Smooth muscle cell (in vitro differentiated cells): ENCODE results near the gene RALB. TPM values are rescaled to one million over a fixed set of nuclear protein-coding genes. Genes with fewer than 3 reads are reported as not detected.
"Not testable (repeated sequence)": the region's sequence is repeated elsewhere in the genome, so short reads cannot be mapped to it uniquely, and the experiment has no call there.

Experiments used
- DNase-seq: peaks from one replicate; lab custom pipeline; 2025; ENCODE audit not compliant: unreplicated experiment; lab: John Stamatoyannopoulos, UW
- H2AFZ ChIP-seq: fragments of 200-600 bp; sonication (generic); 2 replicates; pipeline ENCODE4 v1.6.0; 2016; ENCODE audit warnings: antibody characterized with exemption, low read depth, mild to moderate bottlenecking
- H3F3A ChIP-seq: fragments of 200-600 bp; sonication (generic); 2 replicates; pipeline ENCODE4 v1.6.0; 2017; ENCODE audit warnings: antibody characterized with exemption, low read depth
- H3K27ac ChIP-seq: fragments of 200-600 bp; sonication (generic); 2 replicates; pipeline ENCODE4 v1.5.1; 2016; ENCODE audit warnings: low read depth, mild to moderate bottlenecking
- H3K27me3 ChIP-seq: fragments of 200-600 bp; sonication (generic); 2 replicates; pipeline ENCODE4 v1.6.1; 2016; ENCODE audit warnings: low read depth, mild to moderate bottlenecking
- H3K36me3 ChIP-seq: fragments of 200-600 bp; sonication (generic); 2 replicates; pipeline ENCODE4 v1.5.1; 2016; ENCODE audit warnings: low read depth
- H3K4me1 ChIP-seq: fragments of 200-600 bp; sonication (generic); 2 replicates; pipeline ENCODE4 v1.5.1; 2016; ENCODE audit warnings: low read depth
- H3K4me2 ChIP-seq: fragments of 200-600 bp; sonication (generic); 2 replicates; pipeline ENCODE4 v1.6.0; 2016; ENCODE audit warnings: mild to moderate bottlenecking
- H3K4me3 ChIP-seq: fragments of 200-600 bp; sonication (generic); 2 replicates; pipeline ENCODE4 v1.5.1; 2016; ENCODE audit warnings: mild to moderate bottlenecking
- H3K79me2 ChIP-seq: fragments of 200-600 bp; sonication (generic); 2 replicates; pipeline ENCODE4 v1.6.0; 2016; ENCODE audit warnings: low read depth, mild to moderate bottlenecking
- H3K9ac ChIP-seq: fragments of 200-600 bp; sonication (generic); 2 replicates; pipeline ENCODE4 v1.6.0; 2016; ENCODE audit warnings: low read depth
- H3K9me3 ChIP-seq: fragments of 200-600 bp; sonication (generic); replicated peaks from 2 replicates; pipeline ENCODE4 v1.5.1; 2016; ENCODE audit warnings: low read depth
- H4K20me1 ChIP-seq: fragments of 200-600 bp; sonication (generic); 2 replicates; pipeline ENCODE4 v1.6.0; 2016; ENCODE audit warnings: low read depth
- WGBS: methylation state at CpG from one replicate; pipeline ENCODE4 v1.1.7; 2016; ENCODE audit warnings: low lambda C conversion rate; 5-methylcytosine and 5-hydroxymethylcytosine counted together
- polyA plus RNA-seq: library from polyadenylated mRNA; unstranded; fragments of >200 nt; fragmentation: Nextera tagmentation; extraction: Ambion mirVana; gene quantifications from 2 replicates; pipeline ENCODE4 v1.2.1, GENCODE V29; 2016
- total RNA-seq: library from RNA; depleted of rRNA; stranded (reverse); fragments of >200 nt; gene quantifications from 2 replicates; pipeline ENCODE4 v1.2.3, GENCODE V29; 2014
- TF ChIP-seq, protein P1 (sequence below): fragments of 200-600 bp; sonication (generic); IDR thresholded peaks from 2 replicates; pipeline ENCODE4 v1.5.1; 2017; ENCODE audit warnings: borderline replicate concordance, mild to moderate bottlenecking, antibody characterized with exemption; ENCODE audit not compliant: insufficient read depth, poor library complexity, severe bottlenecking

RALB gene
- total and polyA plus RNA-seq, 2 experiments from 2014 or later = 69.9 to 73.4 TPM

DNA sequence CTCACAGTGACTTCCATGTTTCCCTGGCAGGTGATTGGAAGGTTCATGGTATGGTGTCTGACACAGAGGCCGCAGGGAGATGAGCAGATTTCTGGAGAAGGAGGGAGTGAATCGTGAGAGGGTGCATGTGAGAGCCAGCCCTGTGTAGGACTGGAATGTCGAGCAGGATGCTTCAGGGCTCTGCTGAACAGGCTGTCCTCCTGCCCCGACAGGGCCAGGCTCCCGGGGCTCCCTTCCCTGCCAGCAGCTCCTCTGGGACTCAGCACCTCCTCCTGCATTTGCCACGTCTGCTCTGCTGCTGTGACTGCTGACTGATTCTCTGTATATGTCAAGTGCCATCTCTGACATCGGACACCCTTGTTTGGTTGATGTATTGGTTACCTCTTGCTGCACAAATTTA is 54.8 kb downstream of the RALB start:
- no peaks in the 10 kb centered on the region for H3K27me3 ChIP-seq

DNA sequence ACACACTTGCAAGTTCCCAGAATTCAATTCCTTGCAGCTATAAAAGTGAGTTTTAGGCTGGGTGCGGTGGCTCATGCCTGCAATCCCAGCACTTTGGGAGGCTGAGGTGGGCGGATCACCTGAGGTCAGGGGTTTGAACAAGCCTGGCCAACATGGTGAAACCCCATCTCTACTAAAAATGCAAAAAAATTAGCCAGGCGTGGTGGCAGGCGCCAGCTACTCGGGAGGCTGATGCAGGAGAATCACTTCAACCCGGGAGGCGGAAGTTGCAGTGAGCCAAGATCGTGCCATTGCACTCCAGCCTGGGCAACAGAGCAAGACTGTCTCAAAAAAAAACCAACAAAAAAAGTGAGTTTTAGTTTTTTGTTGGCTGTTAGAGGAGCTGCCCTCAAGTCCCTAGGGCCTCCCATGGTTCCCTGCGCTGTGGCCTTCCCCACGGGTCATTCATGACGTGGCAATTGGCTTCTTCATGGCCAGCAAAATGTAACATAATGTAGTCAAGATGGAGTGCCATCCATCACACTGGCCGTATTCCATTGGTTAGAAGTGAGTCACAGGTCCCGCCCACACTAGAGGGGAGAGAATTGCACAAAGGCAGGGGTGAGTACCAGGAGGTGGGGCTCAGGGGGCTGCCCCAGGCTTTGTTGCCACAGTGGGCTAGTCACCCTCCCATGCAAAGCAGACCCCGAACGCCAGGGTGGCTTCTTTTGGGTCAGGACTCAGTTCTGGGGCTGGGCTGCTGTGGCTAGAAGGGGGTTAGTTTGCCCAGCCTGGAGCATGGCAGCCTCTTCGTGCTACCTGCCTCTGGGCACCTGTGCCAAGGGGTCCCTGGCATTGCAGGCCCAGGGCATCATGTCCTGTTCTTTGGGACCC is 55.6 kb downstream of the RALB start:
- H3K36me3 ChIP-seq = no peaks in the 10 kb centered on the region
- 91% methylated on average over 16 of the region's 16 CpGs for WGBS
- no peak overlapping the region for H2AFZ ChIP-seq
- DNase-seq = no peak
- H3K9ac ChIP-seq = no peak overlapping the region
- no peaks in the 10 kb centered on the region for H3K79me2 ChIP-seq
- TF ChIP-seq, protein P1, sequence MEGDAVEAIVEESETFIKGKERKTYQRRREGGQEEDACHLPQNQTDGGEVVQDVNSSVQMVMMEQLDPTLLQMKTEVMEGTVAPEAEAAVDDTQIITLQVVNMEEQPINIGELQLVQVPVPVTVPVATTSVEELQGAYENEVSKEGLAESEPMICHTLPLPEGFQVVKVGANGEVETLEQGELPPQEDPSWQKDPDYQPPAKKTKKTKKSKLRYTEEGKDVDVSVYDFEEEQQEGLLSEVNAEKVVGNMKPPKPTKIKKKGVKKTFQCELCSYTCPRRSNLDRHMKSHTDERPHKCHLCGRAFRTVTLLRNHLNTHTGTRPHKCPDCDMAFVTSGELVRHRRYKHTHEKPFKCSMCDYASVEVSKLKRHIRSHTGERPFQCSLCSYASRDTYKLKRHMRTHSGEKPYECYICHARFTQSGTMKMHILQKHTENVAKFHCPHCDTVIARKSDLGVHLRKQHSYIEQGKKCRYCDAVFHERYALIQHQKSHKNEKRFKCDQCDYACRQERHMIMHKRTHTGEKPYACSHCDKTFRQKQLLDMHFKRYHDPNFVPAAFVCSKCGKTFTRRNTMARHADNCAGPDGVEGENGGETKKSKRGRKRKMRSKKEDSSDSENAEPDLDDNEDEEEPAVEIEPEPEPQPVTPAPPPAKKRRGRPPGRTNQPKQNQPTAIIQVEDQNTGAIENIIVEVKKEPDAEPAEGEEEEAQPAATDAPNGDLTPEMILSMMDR = no peak
- H3F3A ChIP-seq = peaks cover 3% of the 10 kb centered on the region
- no peaks in the 10 kb centered on the region for H3K4me1 ChIP-seq
- H3K27ac ChIP-seq = no peak overlapping the region
- H3K9me3 ChIP-seq = no peaks in the 10 kb centered on the region
- H3K27me3 ChIP-seq = no peaks in the 10 kb centered on the region
- H3K4me2 ChIP-seq = no peak overlapping the region
- H4K20me1 ChIP-seq = no peaks in the 10 kb centered on the region
- no peak overlapping the region for H3K4me3 ChIP-seq

More for the DNA sequence above, 54.8 kb downstream of the RALB start:
- H3K27ac ChIP-seq = no peak overlapping the region
- peaks cover 3% of the 10 kb centered on the region for H3F3A ChIP-seq
- DNase-seq = no peak
- TF ChIP-seq, protein P1 = no peak
- H3K79me2 ChIP-seq = no peaks in the 10 kb centered on the region
- no peak overlapping the region for H2AFZ ChIP-seq
- no peaks in the 10 kb centered on the region for H4K20me1 ChIP-seq
- no peaks in the 10 kb centered on the region for H3K4me1 ChIP-seq
- no peak overlapping the region for H3K4me2 ChIP-seq
- H3K36me3 ChIP-seq = no peaks in the 10 kb centered on the region
- H3K4me3 ChIP-seq = no peak overlapping the region
- H3K9me3 ChIP-seq = no peaks in the 10 kb centered on the region
- H3K9ac ChIP-seq = no peak overlapping the region
- 80% methylated on average over 7 of the region's 7 CpGs for WGBS

DNA sequence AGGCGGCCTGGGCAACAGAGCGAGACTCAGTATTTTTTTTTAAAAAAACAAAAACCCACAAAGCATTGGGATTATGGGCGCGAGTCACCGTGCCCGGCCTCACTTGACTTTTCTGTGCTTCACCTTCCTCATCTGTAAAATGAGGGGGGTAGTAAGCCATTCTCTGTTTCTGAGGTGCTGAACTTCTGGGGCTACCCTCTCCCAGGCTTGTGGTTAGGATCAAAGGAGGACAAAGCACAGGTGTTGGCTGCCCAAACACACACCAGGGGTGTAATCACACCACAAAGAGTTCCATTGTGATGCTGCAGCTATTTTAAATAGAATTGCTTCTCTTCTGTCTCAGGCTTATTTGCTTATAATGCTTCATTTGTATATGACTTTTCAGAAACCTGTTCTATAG is 57.5 kb downstream of the RALB start:
- no peak for DNase-seq
- 86% methylated on average over 6 of the region's 6 CpGs for WGBS
- H3F3A ChIP-seq = peaks cover 3% of the 10 kb centered on the region
- no peaks in the 10 kb centered on the region for H3K9me3 ChIP-seq
- no peak overlapping the region for H3K4me2 ChIP-seq
- no peaks in the 10 kb centered on the region for H4K20me1 ChIP-seq
- no peak overlapping the region for H3K27ac ChIP-seq
- TF ChIP-seq, protein P1 = no peak
- no peaks in the 10 kb centered on the region for H3K4me1 ChIP-seq
- no peak overlapping the region for H2AFZ ChIP-seq
- H3K27me3 ChIP-seq = no peaks in the 10 kb centered on the region
- H3K4me3 ChIP-seq = no peak overlapping the region
- H3K9ac ChIP-seq = no peak overlapping the region
- no peaks in the 10 kb centered on the region for H3K36me3 ChIP-seq
- H3K79me2 ChIP-seq = no peaks in the 10 kb centered on the region

DNA sequence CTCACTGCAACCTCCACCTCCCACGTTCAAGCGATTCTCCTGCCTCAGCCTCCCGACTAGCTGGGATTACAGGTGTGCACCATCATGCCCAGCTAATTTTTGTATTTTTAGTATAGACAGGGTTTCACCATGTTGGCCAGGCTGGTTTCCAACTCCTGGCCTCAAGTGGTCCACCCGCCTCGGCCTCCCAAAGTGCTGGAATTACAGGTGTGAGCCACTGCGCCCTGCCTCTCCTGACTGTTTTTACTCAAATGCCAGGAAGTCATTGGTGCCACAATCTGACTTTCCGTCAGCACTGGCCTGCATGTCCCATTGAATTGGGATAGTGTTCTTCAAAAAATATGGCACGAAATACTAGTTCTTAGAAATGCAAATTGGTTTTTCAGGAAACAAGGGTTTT is 58.2 kb downstream of the RALB start:
- 94% methylated on average over 8 of the region's 8 CpGs for WGBS
- not testable (repeated sequence) for H3K9me3 ChIP-seq, H3K4me1 ChIP-seq, H3K4me3 ChIP-seq, DNase-seq, H4K20me1 ChIP-seq, H3K4me2 ChIP-seq, H3K27me3 ChIP-seq, H3K9ac ChIP-seq, H3F3A ChIP-seq, H3K79me2 ChIP-seq, H2AFZ ChIP-seq, H3K36me3 ChIP-seq, H3K27ac ChIP-seq
